WI38 (cell line): ENCODE data around the gene NOD2.

Source experiments
- H3K4me3 ChIP-seq: 2 replicates; pipeline ENCODE4 v1.5.1; 2011; ENCODE audit warnings: low read depth, mild to moderate bottlenecking, control low read depth, low read length
- CTCF ChIP-seq: IDR thresholded peaks from 2 replicates; pipeline ENCODE4 v1.5.1; 2012; ENCODE audit warnings: low read depth, mild to moderate bottlenecking, control low read depth, low read length

NOD2 gene

GRCh38 chr16:50743581-50744225 is 50.3 kb downstream of the NOD2 start:
- H3K4me3 ChIP-seq = no peak overlapping the region

DNA sequence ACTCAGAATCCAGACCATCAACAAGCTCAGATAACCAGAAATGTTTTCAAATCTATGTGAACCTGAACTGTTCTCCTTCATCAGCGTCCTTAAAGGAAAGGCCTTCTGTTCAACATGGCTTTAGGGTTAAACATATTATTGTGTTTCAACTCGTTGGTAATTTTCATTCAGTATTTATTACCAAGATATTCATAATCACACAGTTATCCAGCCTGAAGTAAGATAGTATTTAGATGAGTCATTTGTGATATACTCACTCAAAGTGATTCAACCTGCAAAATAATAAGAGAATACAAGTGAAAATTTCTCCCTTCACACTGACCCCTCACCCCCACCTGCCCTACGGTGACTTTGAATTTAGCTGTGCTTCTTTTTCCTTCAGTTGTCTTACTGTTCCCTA is 51.5 kb downstream of the NOD2 start:
- no peak for TF ChIP-seq CTCF
- no peak overlapping the region for H3K4me3 ChIP-seq

More at GRCh38 chr16:50743581-50744225, 50.3 kb downstream of the NOD2 start:
- no peak for TF ChIP-seq CTCF

DNA sequence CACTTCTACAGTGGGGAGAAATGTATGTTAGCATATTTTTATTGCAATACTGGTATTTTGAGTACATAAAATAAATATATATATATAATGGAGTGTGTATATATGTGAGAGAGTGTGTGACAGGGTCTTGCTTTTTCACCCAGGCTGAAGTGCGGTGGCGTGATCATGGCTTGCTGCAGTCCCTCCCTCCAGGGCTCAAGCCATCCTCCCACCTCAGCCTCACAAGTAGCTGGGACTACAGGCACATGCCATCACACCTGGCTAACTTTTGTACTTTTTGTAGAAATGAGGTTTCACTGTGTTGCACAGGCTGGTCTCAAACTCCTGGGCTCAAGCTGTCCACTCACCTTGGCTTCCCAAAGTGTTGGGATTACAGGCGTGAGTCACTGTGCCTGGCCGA is 52.5 kb downstream of the NOD2 start:
- TF ChIP-seq CTCF = no peak
- no peak overlapping the region for H3K4me3 ChIP-seq

GRCh38 chr16:50747207-50747956 is 54.0 kb downstream of the NOD2 start:
- H3K4me3 ChIP-seq = no peak overlapping the region
- TF ChIP-seq CTCF = no peak

DNA sequence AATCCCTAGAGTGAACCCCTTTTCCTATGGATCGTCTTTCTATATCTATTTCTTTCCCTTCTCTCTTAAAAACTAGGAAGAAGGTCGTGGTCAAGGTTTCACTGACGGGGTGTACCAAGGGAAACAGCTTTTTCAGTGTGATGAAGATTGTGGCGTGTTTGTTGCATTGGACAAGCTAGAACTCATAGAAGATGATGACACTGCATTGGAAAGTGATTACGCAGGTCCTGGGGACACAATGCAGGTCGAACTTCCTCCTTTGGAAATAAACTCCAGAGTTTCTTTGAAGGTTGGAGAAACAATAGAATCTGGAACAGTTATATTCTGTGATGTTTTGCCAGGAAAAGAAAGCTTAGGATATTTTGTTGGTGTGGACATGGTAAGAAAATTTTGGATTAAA is 58.1 kb downstream of the NOD2 start:
- H3K4me3 ChIP-seq = no peak overlapping the region
- TF ChIP-seq CTCF = no peak

DNA sequence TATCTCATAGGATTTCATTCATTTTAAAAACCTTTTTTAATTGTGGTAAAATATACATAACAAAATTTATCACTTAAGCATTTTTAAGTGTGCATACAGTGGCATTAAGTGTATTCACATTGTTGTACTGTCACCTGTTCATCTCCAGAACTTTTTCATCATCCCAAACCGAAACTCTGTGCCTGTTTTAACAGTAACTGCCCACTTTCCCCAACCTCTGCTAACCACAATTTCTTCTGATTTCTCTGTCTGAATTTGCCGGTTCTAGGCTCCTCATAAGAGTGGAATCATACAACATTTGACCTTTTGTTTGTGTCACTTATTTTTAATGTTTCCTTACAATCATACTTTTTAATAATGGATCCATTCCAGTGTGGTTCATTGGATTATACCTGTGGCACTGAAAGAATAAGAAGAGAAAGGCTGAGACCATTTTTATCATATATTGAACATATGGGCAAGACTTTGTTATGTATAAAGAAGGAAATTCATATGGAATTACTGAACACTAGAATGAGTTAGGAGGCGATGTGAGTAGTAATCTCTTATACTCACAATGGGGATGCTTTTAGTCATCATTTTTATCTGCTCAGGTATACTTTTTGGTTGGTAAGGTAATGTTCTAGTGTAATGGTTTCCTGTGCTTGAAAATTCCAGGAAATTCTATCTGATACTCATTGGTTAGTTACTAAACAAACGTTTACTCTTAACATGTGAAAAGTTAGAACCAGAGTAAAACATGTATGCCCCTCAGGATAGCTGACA is 59.2 kb downstream of the NOD2 start:
- TF ChIP-seq CTCF = no peak
- H3K4me3 ChIP-seq = no peak overlapping the region

DNA sequence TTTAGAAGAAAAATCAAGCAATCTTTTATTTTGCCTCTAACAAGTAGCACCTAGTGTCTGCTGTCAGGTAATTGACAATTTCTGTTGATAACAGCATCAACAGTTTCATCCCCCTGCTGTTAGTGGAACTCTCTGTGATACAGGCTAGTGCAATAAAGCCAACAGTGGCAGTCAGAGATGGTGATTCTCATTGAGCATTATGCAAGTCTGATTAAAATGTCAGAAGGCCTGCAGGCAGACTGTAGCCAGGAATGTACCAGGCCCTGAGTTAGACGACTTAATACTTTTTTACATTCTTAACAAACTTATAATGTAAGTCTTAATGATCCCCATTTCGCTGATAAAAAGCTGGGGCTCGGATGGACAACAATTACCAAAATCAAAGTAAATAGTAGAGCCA is 63.1 kb downstream of the NOD2 start:
- no peak for TF ChIP-seq CTCF
- no peak overlapping the region for H3K4me3 ChIP-seq
